ES-I3 (cell line): Measurements from ENCODE around the gene UCHL5.

Source experiments
- H3K36me3 ChIP-seq: 2 replicates; pipeline ENCODE4 v1.6.1; 2013; ENCODE audit warnings: mild to moderate bottlenecking, low read length, control low read depth, moderate library complexity; ENCODE audit not compliant: insufficient read depth
- H3K4me1 ChIP-seq: 2 replicates; pipeline ENCODE4 v1.6.1; 2013; ENCODE audit warnings: mild to moderate bottlenecking, control low read depth, low read length; ENCODE audit not compliant: insufficient read depth
- H3K9ac ChIP-seq: 2 replicates; pipeline ENCODE4 v1.6.1; 2013; ENCODE audit warnings: low read depth, mild to moderate bottlenecking, low read length, moderate library complexity
- H3K9me3 ChIP-seq: 2 replicates; pipeline ENCODE4 v1.6.1; 2013; ENCODE audit warnings: mild to moderate bottlenecking, low read length, moderate library complexity; ENCODE audit not compliant: control insufficient read depth, insufficient read depth

The UCHL5 gene

GRCh38 chr1:192977089-192977706, 82.0 kb downstream of the UCHL5 start:
- H3K9ac ChIP-seq: no peak overlapping the region
- H3K4me1 ChIP-seq: peaks cover 3% of the 10 kb centered on the region; the same call in 1 of the 2 replicates
- no peaks in the 10 kb centered on the region; the same call in 1 of the 2 replicates for H3K36me3 ChIP-seq
- no peaks in the 10 kb centered on the region; the same call in 1 of the 2 replicates for H3K9me3 ChIP-seq

- Histone ChIP-seq H3K9ac (no peak overlapping the region), H3K36me3 (no peaks in the 10 kb centered on the region; the same call in 1 of the 2 replicates), H3K9me3 (no peaks in the 10 kb centered on the region; the same call in 1 of the 2 replicates), H3K4me1 (peaks cover 3% of the 10 kb centered on the region; the same call in 1 of the 2 replicates)
These were observed 82.6 kb downstream of the UCHL5 start for GRCh38 chr1:192976576-192976975.

GRCh38 chr1:192974701-192975100, 84.5 kb downstream of the UCHL5 start:
- no peaks in the 10 kb centered on the region for H3K36me3 ChIP-seq
- H3K9me3 ChIP-seq: no peaks in the 10 kb centered on the region
- peaks cover 3% of the 10 kb centered on the region; the same call in 1 of the 2 replicates for H3K4me1 ChIP-seq
- H3K9ac ChIP-seq: no peak overlapping the region

- Histone ChIP-seq H3K9ac (no peak overlapping the region), H3K9me3 (no peaks in the 10 kb centered on the region), H3K36me3 (no peaks in the 10 kb centered on the region)
These were observed 85.2 kb downstream of the UCHL5 start for GRCh38 chr1:192973988-192974387.

GRCh38 chr1:192973202-192973601, 86.0 kb downstream of the UCHL5 start:
- Histone ChIP-seq H3K36me3 (no peaks in the 10 kb centered on the region), H3K4me1 (peaks cover 3% of the 10 kb centered on the region; the same call in 1 of the 2 replicates), H3K9ac (no peak overlapping the region), H3K9me3 (no peaks in the 10 kb centered on the region)

More at GRCh38 chr1:192973988-192974387, 85.2 kb downstream of the UCHL5 start:
- H3K4me1 ChIP-seq: peaks cover 3% of the 10 kb centered on the region; the same call in 1 of the 2 replicates

- no peak overlapping the region for H3K9ac ChIP-seq
- H3K9me3 ChIP-seq: no peaks in the 10 kb centered on the region
- H3K36me3 ChIP-seq: no peaks in the 10 kb centered on the region
- H3K4me1 ChIP-seq: no peaks in the 10 kb centered on the region
These were observed 90.1 kb downstream of the UCHL5 start for GRCh38 chr1:192969091-192969490.

- H3K4me1 ChIP-seq: no peaks in the 10 kb centered on the region
These were observed 90.8 kb downstream of the UCHL5 start for GRCh38 chr1:192968323-192968722.

DNA sequence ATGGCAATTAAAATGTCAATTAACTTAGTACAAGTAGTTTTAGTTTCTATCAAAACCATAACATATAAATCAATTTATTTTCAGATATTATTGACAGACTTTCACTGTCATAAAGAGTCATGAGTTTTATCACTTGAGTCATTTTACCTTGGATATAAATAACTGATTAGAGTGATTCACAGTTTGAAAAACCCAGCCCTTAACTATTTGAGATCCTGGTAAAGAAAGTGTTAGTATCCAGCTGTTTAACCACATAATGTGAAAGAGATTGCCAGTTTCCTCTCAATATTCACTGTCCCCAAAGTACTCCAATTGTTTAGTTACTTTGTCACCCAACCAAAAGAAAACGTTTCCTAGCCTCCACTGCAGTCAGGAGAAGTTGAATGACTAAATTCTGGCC, 91.3 kb downstream of the UCHL5 start:
- Histone ChIP-seq H3K4me1 (no peaks in the 10 kb centered on the region), H3K9ac (no peak overlapping the region), H3K36me3 (no peaks in the 10 kb centered on the region), H3K9me3 (no peaks in the 10 kb centered on the region)

More at GRCh38 chr1:192968323-192968722, 90.8 kb downstream of the UCHL5 start:
- H3K9me3 ChIP-seq: no peaks in the 10 kb centered on the region
- H3K9ac ChIP-seq: no peak overlapping the region
- H3K36me3 ChIP-seq: no peaks in the 10 kb centered on the region

- Histone ChIP-seq H3K4me1 (no peaks in the 10 kb centered on the region), H3K9ac (no peak overlapping the region), H3K9me3 (no peaks in the 10 kb centered on the region), H3K36me3 (no peaks in the 10 kb centered on the region)
These were observed 91.8 kb downstream of the UCHL5 start for GRCh38 chr1:192967211-192967877.

DNA sequence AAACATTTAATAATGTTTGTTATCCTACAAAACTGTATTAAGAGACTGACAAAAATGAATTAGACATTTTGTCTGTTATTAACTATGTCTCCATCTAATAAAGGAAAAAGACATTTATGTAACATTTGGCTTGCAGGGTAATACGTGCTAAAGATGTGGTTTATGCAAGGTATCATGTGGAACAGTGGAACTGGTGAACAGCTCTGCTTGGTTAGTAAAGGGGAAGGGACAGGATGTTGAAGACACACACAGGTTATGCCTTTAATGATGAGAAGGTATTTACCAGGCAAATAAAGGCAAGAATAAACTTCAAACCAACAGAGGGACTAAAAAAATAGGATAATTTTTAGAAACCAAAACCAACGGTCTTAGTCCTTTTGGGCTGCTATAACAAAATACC, 93.1 kb downstream of the UCHL5 start:
- H3K9ac ChIP-seq: no peak overlapping the region
- H3K36me3 ChIP-seq: no peaks in the 10 kb centered on the region
- H3K4me1 ChIP-seq: no peaks in the 10 kb centered on the region
- no peaks in the 10 kb centered on the region for H3K9me3 ChIP-seq

- Histone ChIP-seq H3K9me3 (no peaks in the 10 kb centered on the region), H3K4me1 (no peaks in the 10 kb centered on the region), H3K36me3 (no peaks in the 10 kb centered on the region), H3K9ac (no peak overlapping the region)
These were observed 96.3 kb downstream of the UCHL5 start for GRCh38 chr1:192962901-192963300.
